SKM-1 treated with dmso at 0.1 percent for 144 hours (cell line): Measurements from ENCODE around the gene EDEM3.
"Not testable (repeated sequence)": the region's sequence is repeated elsewhere in the genome, so short reads cannot be mapped to it uniquely, and the experiment has no call there.

Experiments used
- DNase-seq: peaks from one replicate; lab custom pipeline; 2025; ENCODE audit not compliant: unreplicated experiment; lab: John Stamatoyannopoulos, UW

Gene EDEM3

GRCh38 chr1:184769241-184769640 is 14.6 kb upstream of the EDEM3 start:
- DNase-seq = no peak

- no peak for DNase-seq
Observed at GRCh38 chr1:184768467-184768866, 13.8 kb upstream of the EDEM3 start.

- no peak for DNase-seq
Observed at GRCh38 chr1:184767591-184767990, 12.9 kb upstream of the EDEM3 start.

- no peak for DNase-seq
Observed at GRCh38 chr1:184764483-184764882, 9.8 kb upstream of the EDEM3 start.

GRCh38 chr1:184763520-184763919 is 8.9 kb upstream of the EDEM3 start:
- DNase-seq = not testable (repeated sequence)

GRCh38 chr1:184761969-184762485 is 7.4 kb upstream of the EDEM3 start:
- DNase-seq = no peak

- no peak for DNase-seq
Observed at GRCh38 chr1:184759651-184760050, 5.0 kb upstream of the EDEM3 start.

GRCh38 chr1:184759112-184759511 is 4.5 kb upstream of the EDEM3 start:
- DNase-seq = no peak

- DNase-seq = no peak
Observed at GRCh38 chr1:184757891-184758290, 3.2 kb upstream of the EDEM3 start.

GRCh38 chr1:184757406-184757805 is 2.7 kb upstream of the EDEM3 start:
- DNase-seq = no peak

- no peak for DNase-seq
Observed at GRCh38 chr1:184755226-184756065, 788 bp upstream of the EDEM3 start.

GRCh38 chr1:184753608-184754475 is 816 bp downstream of the EDEM3 start:
- DNase-seq = peak; percentile 44

- no peak for DNase-seq
Observed at GRCh38 chr1:184753117-184753516, 1.5 kb downstream of the EDEM3 start.

GRCh38 chr1:184752656-184753055 is 2.0 kb downstream of the EDEM3 start:
- DNase-seq = peak; percentile 97

GRCh38 chr1:184748740-184749139 is 5.9 kb downstream of the EDEM3 start:
- DNase-seq = no peak

GRCh38 chr1:184747089-184747955 is 7.3 kb downstream of the EDEM3 start:
- DNase-seq = peak; percentile 56

- DNase-seq = no peak
Observed at GRCh38 chr1:184745929-184746638, 8.6 kb downstream of the EDEM3 start.

- no peak for DNase-seq
Observed at GRCh38 chr1:184745110-184745509, 9.5 kb downstream of the EDEM3 start.

- DNase-seq = no peak
Observed at GRCh38 chr1:184743062-184743756, 11.4 kb downstream of the EDEM3 start.

GRCh38 chr1:184740344-184740743 is 14.3 kb downstream of the EDEM3 start:
- DNase-seq = no peak
